ENCODE measurements around the gene GCK. TPM values are rescaled to one million over a fixed set of nuclear protein-coding genes. Genes with fewer than 3 reads are reported as not detected.
A peak's percentile ranks its signal among the peaks of the same experiment; 100 is the strongest.

GCK gene
- polyA plus RNA-seq, 1 of the 3 experiments (the other 2 are of a cell fraction): 1.6 TPM

GRCh38 chr7:44220046-44220357, 30.8 kb upstream of the GCK start:
- Histone ChIP-seq H3K9me2 (no peaks in the 10 kb centered on the region), H3F3A (replicated peaks; ENCODE audit: insufficient read depth) (no peaks in the 10 kb centered on the region), H3K4me1 (ENCODE audit: control insufficient read depth in 1 of 2, insufficient read depth in 2 of 2, low read depth in 1 of 2, low read length in 1 of 2) (peaks cover 0 to 56% of the 10 kb centered on the region in 2 experiments; a peak in 1 of 4 replicates), H3K36me3 (replicated peaks in 1 of 2; ENCODE audit: control insufficient read depth in 1 of 2, insufficient read depth in 2 of 2, low read length in 1 of 2) (no peaks in the 10 kb centered on the region), H3K27ac (ENCODE audit: low read depth in 2 of 2, low read length in 1 of 2) (no peak overlapping the region), H2AFZ (ENCODE audit: low read depth) (no peak overlapping the region), H3K4me3 (ENCODE audit: low read depth in 2 of 2, low read length in 1 of 2) (no peak overlapping the region), H3K9me3 (no peaks in the 10 kb centered on the region), H3K27me3 (ENCODE audit: insufficient read depth) (no peaks in the 10 kb centered on the region), H4K20me1 (ENCODE audit: insufficient read depth) (0 out of 2 replicates have a peak, but pooled peaks cover 4% of the 10 kb centered on the region), H3K79me2 (ENCODE audit: insufficient read depth) (no peaks in the 10 kb centered on the region), H3K9ac (no peak overlapping the region), H3K4me2 (no peak overlapping the region)
- ChIA-PET POLR2A (no interaction called here), CTCF (no interaction called here)
- 89% methylated on average over 21 of the region's 26 CpGs for WGBS (ENCODE audit: low lambda C conversion rate)
- peak; percentile 41 for DNase-seq
- TF ChIP-seq FOXJ3 (CRISPR knock-in tag; IDR thresholded peaks at IDR 0.05): no peak

DNA sequence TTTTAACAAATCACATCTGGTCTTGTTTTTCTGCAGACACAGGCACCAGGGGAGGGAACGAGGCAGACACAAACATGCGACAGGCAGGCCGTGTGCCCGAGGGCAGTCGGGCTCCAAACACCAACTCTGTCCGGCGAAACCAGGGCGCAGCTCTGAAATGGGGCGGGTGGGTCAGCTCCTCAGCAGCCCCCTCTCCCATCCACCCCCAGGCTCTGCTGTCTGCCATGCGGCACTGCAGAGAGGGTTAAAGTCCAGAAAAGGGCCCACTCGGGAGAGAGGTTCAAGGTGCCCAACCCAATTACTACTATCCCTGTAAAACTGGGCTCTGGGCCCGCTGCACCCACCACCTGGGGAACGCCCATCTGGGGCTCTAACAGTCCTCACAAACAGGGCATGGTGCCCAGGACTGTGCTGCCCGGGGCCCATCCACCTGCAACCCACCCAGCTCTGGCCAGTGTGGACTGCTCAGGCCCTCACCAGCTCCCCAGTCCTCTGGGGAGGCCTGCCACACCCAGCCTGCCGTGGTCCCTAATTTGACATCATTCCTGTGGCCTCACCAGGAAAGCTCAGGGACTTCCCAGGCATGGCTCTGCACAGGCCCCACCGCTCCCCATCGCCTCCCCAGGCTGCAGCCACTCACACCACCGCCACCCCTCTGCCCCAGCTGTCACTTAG, 30.3 kb upstream of the GCK start:
- H3K9ac ChIP-seq: no peak overlapping the region
- H3K4me2 ChIP-seq: no peak overlapping the region
- H3K36me3 ChIP-seq (replicated peaks in 1 of 2; ENCODE audit: control insufficient read depth in 1 of 2, insufficient read depth in 2 of 2, low read length in 1 of 2): peaks cover 0 to 3% of the 10 kb centered on the region in 2 experiments
- 0 out of 2 replicates have a peak, but pooled peaks cover 4% of the 10 kb centered on the region for H4K20me1 ChIP-seq (ENCODE audit: insufficient read depth)
- H3K9me3 ChIP-seq: no peaks in the 10 kb centered on the region
- ChIA-PET CTCF (interaction anchor here (1.5 to 3.8 kb wide), 3 partner anchors 15 to 25 kb away, joined by 3 to 19 read pairs (median 6); no protein-coding TSS in a partner anchor), POLR2A (no interaction called here)
- no peak for TF ChIP-seq RAD21 (IDR thresholded peaks at IDR 0.05; ENCODE audit: low read length)
- no peak for TF ChIP-seq USF2 (IDR thresholded peaks at IDR 0.05; ENCODE audit: borderline replicate concordance, low read depth, low read length)
- no peak overlapping the region for H2AFZ ChIP-seq (ENCODE audit: low read depth)
- H3K27ac ChIP-seq (ENCODE audit: low read depth in 2 of 2, low read length in 1 of 2): peak overlapping the region in 1 of 2 experiments; percentile 7; a peak in 2 of 4 replicates
- WGBS (ENCODE audit: low lambda C conversion rate): 71% methylated on average over 18 of the region's 18 CpGs
- no peak overlapping the region for H3K4me3 ChIP-seq (ENCODE audit: low read depth in 2 of 2, low read length in 1 of 2)
- no peaks in the 10 kb centered on the region for H3K9me2 ChIP-seq
- H3K27me3 ChIP-seq (ENCODE audit: insufficient read depth): no peaks in the 10 kb centered on the region
- peaks cover 0 to 51% of the 10 kb centered on the region in 2 experiments; a peak in 1 of 4 replicates for H3K4me1 ChIP-seq (ENCODE audit: control insufficient read depth in 1 of 2, insufficient read depth in 2 of 2, low read depth in 1 of 2, low read length in 1 of 2)
- H3F3A ChIP-seq (replicated peaks; ENCODE audit: insufficient read depth): no peaks in the 10 kb centered on the region
- peak; percentile 72 for DNase-seq
- H3K79me2 ChIP-seq (ENCODE audit: insufficient read depth): no peaks in the 10 kb centered on the region

DNA sequence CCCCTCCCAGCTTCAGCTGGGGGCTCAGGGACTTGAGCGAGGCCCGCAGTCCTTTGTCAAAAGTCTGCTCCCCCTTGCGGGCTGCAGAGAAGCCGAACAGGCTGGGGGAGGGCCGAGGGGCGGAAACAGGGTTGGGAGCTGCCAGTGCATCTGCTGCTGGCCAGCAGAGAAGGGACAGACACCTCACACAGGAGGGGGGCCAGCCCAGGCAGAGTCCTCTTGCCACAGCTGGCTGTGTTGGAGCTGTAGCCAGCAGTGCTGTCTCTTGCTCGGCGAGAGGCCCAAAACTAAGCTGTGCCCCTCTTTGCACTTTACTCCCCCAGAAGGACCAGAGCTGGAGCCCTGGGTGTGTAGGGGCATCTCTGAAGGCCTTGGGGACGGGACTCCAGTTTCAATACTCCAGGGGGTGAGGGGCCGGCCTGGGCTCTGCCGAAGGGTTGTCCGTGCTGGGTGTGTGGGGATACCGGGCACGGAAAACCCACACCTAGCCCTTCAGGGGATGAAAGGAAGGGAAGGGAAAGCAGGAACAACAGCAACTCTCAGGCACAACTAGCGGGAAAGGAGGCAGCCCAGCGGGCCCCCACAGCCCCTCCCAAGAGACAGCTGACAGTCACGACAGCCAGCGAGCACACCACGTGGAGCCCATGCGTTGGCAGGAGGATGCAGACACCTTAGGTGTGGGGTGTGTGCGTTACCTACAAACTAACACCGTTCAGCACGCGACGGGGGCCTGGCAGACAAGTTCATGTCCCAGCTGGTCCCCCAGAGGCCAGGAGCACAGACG, 29.4 kb upstream of the GCK start:
- POLR2A ChIA-PET: interaction anchor here (1.5 kb wide), 1 partner anchor 22 kb away, joined by 3 read pairs; no protein-coding TSS in a partner anchor

More for the DNA sequence above, 29.4 kb upstream of the GCK start:
- H3F3A ChIP-seq (replicated peaks; ENCODE audit: insufficient read depth): peaks cover 3% of the 10 kb centered on the region
- H3K4me1 ChIP-seq (ENCODE audit: control insufficient read depth in 1 of 2, insufficient read depth in 2 of 2, low read depth in 1 of 2, low read length in 1 of 2): peaks cover 0 to 42% of the 10 kb centered on the region in 2 experiments; a peak in 1 of 4 replicates
- TF ChIP-seq, protein P1, sequence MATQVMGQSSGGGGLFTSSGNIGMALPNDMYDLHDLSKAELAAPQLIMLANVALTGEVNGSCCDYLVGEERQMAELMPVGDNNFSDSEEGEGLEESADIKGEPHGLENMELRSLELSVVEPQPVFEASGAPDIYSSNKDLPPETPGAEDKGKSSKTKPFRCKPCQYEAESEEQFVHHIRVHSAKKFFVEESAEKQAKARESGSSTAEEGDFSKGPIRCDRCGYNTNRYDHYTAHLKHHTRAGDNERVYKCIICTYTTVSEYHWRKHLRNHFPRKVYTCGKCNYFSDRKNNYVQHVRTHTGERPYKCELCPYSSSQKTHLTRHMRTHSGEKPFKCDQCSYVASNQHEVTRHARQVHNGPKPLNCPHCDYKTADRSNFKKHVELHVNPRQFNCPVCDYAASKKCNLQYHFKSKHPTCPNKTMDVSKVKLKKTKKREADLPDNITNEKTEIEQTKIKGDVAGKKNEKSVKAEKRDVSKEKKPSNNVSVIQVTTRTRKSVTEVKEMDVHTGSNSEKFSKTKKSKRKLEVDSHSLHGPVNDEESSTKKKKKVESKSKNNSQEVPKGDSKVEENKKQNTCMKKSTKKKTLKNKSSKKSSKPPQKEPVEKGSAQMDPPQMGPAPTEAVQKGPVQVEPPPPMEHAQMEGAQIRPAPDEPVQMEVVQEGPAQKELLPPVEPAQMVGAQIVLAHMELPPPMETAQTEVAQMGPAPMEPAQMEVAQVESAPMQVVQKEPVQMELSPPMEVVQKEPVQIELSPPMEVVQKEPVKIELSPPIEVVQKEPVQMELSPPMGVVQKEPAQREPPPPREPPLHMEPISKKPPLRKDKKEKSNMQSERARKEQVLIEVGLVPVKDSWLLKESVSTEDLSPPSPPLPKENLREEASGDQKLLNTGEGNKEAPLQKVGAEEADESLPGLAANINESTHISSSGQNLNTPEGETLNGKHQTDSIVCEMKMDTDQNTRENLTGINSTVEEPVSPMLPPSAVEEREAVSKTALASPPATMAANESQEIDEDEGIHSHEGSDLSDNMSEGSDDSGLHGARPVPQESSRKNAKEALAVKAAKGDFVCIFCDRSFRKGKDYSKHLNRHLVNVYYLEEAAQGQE (IDR thresholded peaks at IDR 0.05; ENCODE audit: low read depth, low read length): no peak
- peak; percentile 13; the same call in 1 of the 2 replicates for TF ChIP-seq SMC3 (IDR thresholded peaks at IDR 0.05; ENCODE audit: low read depth, low read length)
- H3K4me3 ChIP-seq (ENCODE audit: low read depth in 2 of 2, low read length in 1 of 2): no peak overlapping the region
- no peak overlapping the region for H3K9ac ChIP-seq
- DNase-seq: peak; percentile 81
- H3K9me3 ChIP-seq: no peaks in the 10 kb centered on the region
- peaks cover 0 to 8% of the 10 kb centered on the region in 2 experiments for H3K36me3 ChIP-seq (replicated peaks in 1 of 2; ENCODE audit: control insufficient read depth in 1 of 2, insufficient read depth in 2 of 2, low read length in 1 of 2)
- H4K20me1 ChIP-seq (ENCODE audit: insufficient read depth): 0 out of 2 replicates have a peak, but pooled peaks cover 4% of the 10 kb centered on the region
- no peak overlapping the region for H3K4me2 ChIP-seq
- no peaks in the 10 kb centered on the region for H3K9me2 ChIP-seq
- CTCF ChIA-PET: interaction anchor here (1.1 to 3.8 kb wide), 6 partner anchors 16 to 36 kb away, joined by 3 to 19 read pairs (median 4); no protein-coding TSS in a partner anchor
- no peak overlapping the region for H2AFZ ChIP-seq (ENCODE audit: low read depth)
- H3K27me3 ChIP-seq (ENCODE audit: insufficient read depth): no peaks in the 10 kb centered on the region
- H3K27ac ChIP-seq (ENCODE audit: low read depth in 2 of 2, low read length in 1 of 2): peak overlapping the region in 1 of 2 experiments; percentile 77; a peak in 2 of 4 replicates
- H3K79me2 ChIP-seq (ENCODE audit: insufficient read depth): no peaks in the 10 kb centered on the region
- 84% methylated on average over 19 of the region's 26 CpGs for WGBS (ENCODE audit: low lambda C conversion rate)

Data from SK-N-SH (cell line).